Posterior vena cava (tissue), 2 donors: ENCODE measurements around the gene HEXD. TPM values are rescaled to one million over a fixed set of nuclear protein-coding genes. Genes with fewer than 3 reads are reported as not detected.
"Not testable (repeated sequence)": the region's sequence is repeated elsewhere in the genome, so short reads cannot be mapped to it uniquely, and the experiment has no call there.

ENCODE experiments used
- DNase-seq: peaks from one replicate; pipeline ENCODE4 v3.0.0-alpha.2; 2020; ENCODE audit warnings: low spot score
- intact Hi-C, 2 donors: fragments of 100-400 bp; cut with DNase I; formaldehyde crosslinking; loops; one replicate each; pipeline versions ENCODE4 v1.14.1 to v1.14.2; 2022 to 2023
- total RNA-seq, 2 donors: library from RNA; stranded (reverse); fragmentation: NEBNext Ultra II Directional; extraction: Animal tissue kit (Norgen Biotek cat#: 25700); gene quantifications; one replicate each; pipeline ENCODE4 v1.2.1, GENCODE V29; 2021
- donor health status: DM: yes; HTN: yes; CAD: no.
- donor health status: DM: yes; HTN: yes; CAD: no.

Gene HEXD
- total RNA-seq, 2 donors from 2014 or later, result 10.0 to 16.4 TPM

- DNase-seq, result no peak
- intact Hi-C loops, result no loop called here
Observed at GRCh38 chr17:82446649-82447048, 28.5 kb downstream of the HEXD start.

GRCh38 chr17:82447876-82448275 lies 29.7 kb downstream of the HEXD start:
- no peak for DNase-seq
- intact Hi-C loops, result no loop called here

GRCh38 chr17:82449131-82449882 lies 31.2 kb downstream of the HEXD start:
- DNase-seq, result no peak
- intact Hi-C loops, result no loop called here

GRCh38 chr17:82449883-82450356 lies 31.8 kb downstream of the HEXD start:
- intact Hi-C loops, result no loop called here
- DNase-seq, result no peak

DNA sequence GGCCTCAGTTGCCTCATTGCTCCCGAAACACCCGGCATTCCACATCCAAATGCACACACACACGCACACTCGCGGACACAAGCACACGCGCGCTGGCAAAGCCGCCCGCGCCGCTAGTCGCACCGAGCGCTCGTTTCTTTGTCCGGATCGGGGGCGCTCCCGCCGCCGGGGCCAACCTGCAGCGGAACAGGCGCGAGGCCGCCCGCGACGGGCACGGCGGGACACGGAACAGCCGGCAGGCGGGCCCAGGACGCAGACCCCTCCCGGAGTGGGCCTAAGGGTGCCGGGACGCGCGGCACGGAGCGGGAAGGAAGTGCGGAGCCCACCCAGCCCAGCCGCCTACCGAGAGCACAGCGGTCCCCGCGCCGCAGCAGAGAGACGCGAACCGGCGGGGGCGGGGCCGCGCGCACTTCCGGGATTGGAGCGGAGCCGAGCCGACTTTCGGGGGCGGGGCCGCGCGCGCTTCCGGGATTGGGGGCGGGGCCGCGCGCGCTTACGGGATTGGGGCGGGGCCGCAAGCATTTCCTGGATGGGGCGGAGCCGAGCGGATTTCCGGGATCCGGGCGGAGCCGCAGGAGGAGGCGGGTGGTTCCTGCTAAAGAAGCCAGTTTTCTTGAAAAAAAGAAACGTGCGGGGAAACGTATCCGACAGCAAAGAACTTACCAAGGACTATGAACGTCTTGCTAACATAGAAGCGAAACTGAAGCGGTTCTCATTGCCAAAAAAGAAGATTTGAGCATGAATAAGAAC lies 32.4 kb downstream of the HEXD start, which contains the start of gene CYBC1:
Gene CYBC1, minus strand, starts transcription at position 396 of the 750 bp plus-strand sequence. CDS start 1,498 bp downstream, outside the sequence.
- intact Hi-C loops, result no loop called here
- DNase-seq, result peak; percentile 98

- no peak for DNase-seq
- intact Hi-C loops, result no loop called here
Observed at GRCh38 chr17:82452162-82452561, 34.0 kb downstream of the HEXD start.

- DNase-seq, intact Hi-C loops: not testable (repeated sequence)
Observed at GRCh38 chr17:82453151-82453550, 35.0 kb downstream of the HEXD start.

DNA sequence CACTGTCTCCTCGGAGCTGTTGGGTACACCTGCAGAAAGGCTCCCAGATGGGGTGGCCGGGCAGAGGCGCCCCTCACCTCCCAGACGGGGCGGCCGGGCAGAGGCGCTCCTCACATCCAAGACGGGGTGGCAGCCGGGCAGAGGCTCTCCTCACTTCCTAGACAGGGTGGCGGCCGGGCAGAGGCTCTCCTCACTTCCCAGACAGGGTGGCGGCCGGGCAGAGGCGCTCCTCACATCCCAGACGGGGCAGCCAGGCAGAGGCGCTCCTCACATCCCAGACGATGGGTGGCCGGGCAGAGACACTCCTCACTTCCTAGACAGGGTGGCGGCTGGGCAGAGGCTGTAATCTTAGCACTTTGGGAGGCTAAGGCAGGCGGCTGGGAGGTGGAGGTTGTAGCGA lies 35.6 kb downstream of the HEXD start:
- intact Hi-C loops, DNase-seq: not testable (repeated sequence)

DNA sequence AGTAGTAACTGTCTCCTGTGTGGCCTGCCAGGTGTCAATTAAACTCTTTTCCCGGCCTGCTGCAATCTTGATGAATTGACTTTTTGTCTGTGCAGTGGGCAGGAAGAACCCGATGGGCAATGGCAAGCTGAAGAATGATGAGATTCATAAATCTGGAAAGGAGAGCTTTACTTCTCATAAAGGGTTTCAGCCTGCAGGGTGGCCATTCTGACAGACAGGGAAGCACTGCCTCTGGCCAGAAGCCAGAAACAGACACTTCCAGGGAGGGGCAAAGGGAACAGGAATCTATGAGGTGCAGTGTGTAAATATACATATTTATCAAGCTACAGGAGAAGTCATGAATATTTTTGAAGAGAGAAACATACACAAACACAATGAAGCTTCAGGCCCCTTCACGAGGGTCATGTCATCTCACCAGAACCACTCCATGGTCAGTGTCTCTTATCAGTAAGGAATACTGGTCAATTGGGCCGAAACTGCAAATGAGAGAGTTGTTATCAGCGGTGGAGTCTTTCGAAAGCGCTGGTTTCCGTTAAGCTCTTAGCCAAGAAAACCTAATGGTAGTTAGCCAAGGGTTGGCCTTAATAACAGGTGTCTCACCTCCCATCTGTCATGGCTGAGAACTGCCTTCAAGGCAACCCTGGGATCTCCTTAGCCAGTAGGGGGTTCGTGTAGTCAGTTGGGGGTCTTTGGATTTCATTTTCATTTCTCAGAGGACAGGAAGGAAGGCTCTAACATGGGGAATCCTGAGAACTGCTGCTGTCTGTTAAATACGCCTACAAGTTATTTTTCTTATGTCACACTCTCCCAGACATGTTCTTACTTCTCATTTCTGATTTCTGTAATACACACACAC lies 39.2 kb downstream of the HEXD start:
- intact Hi-C loops, result no loop called here
- DNase-seq, result peak; percentile 25

GRCh38 chr17:82457929-82458178 lies 39.7 kb downstream of the HEXD start:
- intact Hi-C loops, result no loop called here
- no peak for DNase-seq

- peak; percentile 99 for DNase-seq
- intact Hi-C loops, result no loop called here
Observed at GRCh38 chr17:82458179-82458884, 40.2 kb downstream of the HEXD start, which contains the start of gene NARF. NARF (plus strand) TSS chr17:82458741; CDS start chr17:82458804, 63 bp downstream.

- intact Hi-C loops, result no loop called here
- peak; percentile 87 for DNase-seq
Observed at GRCh38 chr17:82458885-82459424, 40.8 kb downstream of the HEXD start.

GRCh38 chr17:82459936-82460335 lies 41.8 kb downstream of the HEXD start:
- intact Hi-C loops, result not testable (repeated sequence)
- peak; percentile 50 for DNase-seq

- intact Hi-C loops, result no loop called here
Observed at GRCh38 chr17:82461827-82462524, 43.8 kb downstream of the HEXD start.

GRCh38 chr17:82463391-82463790 lies 45.2 kb downstream of the HEXD start:
- peak; percentile 78 for DNase-seq
- intact Hi-C loops, result no loop called here

More at GRCh38 chr17:82461827-82462524, 43.8 kb downstream of the HEXD start:
- DNase-seq, result peak; percentile 67

- intact Hi-C loops, result no loop called here
- peak; percentile 54 for DNase-seq
Observed at GRCh38 chr17:82463925-82464566, 45.9 kb downstream of the HEXD start.

- intact Hi-C loops, result no loop called here
- DNase-seq, result peak; percentile 67
Observed at GRCh38 chr17:82464567-82464929, 46.4 kb downstream of the HEXD start.
